WTC11 (cell line): Measurements from ENCODE around the gene VAC14. TPM values are rescaled to one million over a fixed set of nuclear protein-coding genes. Genes with fewer than 3 reads are reported as not detected.
A peak's percentile ranks its signal among the peaks of the same experiment; 100 is the strongest.

Experiments
- ATAC-seq: fragments of 200-7000 bp; cut with Tn5 transposase; 2 replicates; pipeline ENCODE4 v1.10.0; 2021; ENCODE audit warnings: mild to moderate bottlenecking, moderate library complexity
- CTCF ChIA-PET: fragments of 300-600 bp; sonication (Branson Sonifier 250); formaldehyde crosslinking; loops from one replicate; lab custom pipeline; 2021; ENCODE audit warnings: antibody characterized with exemption; lab: Charles Lee
- POLR2A ChIA-PET: fragments of 350-600 bp; sonication (Branson Sonifier 250); formaldehyde crosslinking; loops from one replicate; lab custom pipeline; 2021; ENCODE audit warnings: antibody characterized with exemption; lab: Charles Lee
- DNase-seq: peaks from one replicate; pipeline ENCODE4 v3.0.0; 2021; ENCODE audit warnings: low spot score
- H3K27ac Mint-ChIP-seq: 2 replicates; pipeline ENCODE4 v1.8.0; 2021; ENCODE audit warnings: mixed read lengths
- H3K27me3 Mint-ChIP-seq: 2 replicates; pipeline ENCODE4 v1.8.0; 2021; ENCODE audit warnings: low read depth, mild to moderate bottlenecking, moderate library complexity, mixed read lengths
- H3K36me3 Mint-ChIP-seq: 2 replicates; pipeline ENCODE4 v1.8.0; 2021; ENCODE audit warnings: mixed read lengths
- H3K4me1 Mint-ChIP-seq: 2 replicates; pipeline ENCODE4 v1.8.0; 2022; ENCODE audit warnings: mixed read lengths
- H3K4me3 Mint-ChIP-seq: 2 replicates; pipeline ENCODE4 v1.8.0; 2021; ENCODE audit warnings: mild to moderate bottlenecking, moderate library complexity, mixed read lengths
- H3K9me3 Mint-ChIP-seq: 2 replicates; pipeline ENCODE4 v1.8.0; 2021; ENCODE audit warnings: mixed read lengths
- AR ChIP-seq: fragments of 250-450 bp; sonication (Bioruptor Pico); IDR thresholded peaks from 2 replicates; pipeline ENCODE4 v1.9.0; 2021; ENCODE audit warnings: mild to moderate bottlenecking
- ATF3 ChIP-seq: sonication (generic); formaldehyde crosslinking; conservative IDR thresholded peaks from 2 replicates; pipeline ENCODE4 v1.8.1; 2022; ENCODE audit warnings: mild to moderate bottlenecking, missing genetic modification reagents
- CBFB ChIP-seq: sonication (generic); formaldehyde crosslinking; IDR thresholded peaks from 2 replicates; pipeline ENCODE4 v1.8.1; 2022; ENCODE audit warnings: mild to moderate bottlenecking, low read depth, missing genetic modification reagents
- ELF4 ChIP-seq: sonication (generic); formaldehyde crosslinking; IDR thresholded peaks from 2 replicates; pipeline ENCODE4 v1.8.1; 2022; ENCODE audit warnings: low read depth, mild to moderate bottlenecking, moderate library complexity, missing genetic modification reagents
- ERG ChIP-seq: fragments of 250-450 bp; sonication (Bioruptor Pico); IDR thresholded peaks from 2 replicates; pipeline ENCODE4 v1.8.0; 2021; ENCODE audit warnings: mild to moderate bottlenecking
- ESRRA ChIP-seq: sonication (generic); formaldehyde crosslinking; IDR thresholded peaks from 2 replicates; pipeline ENCODE4 v1.8.1; 2022; ENCODE audit warnings: mild to moderate bottlenecking, missing genetic modification reagents, borderline replicate concordance
- FOXJ3 ChIP-seq: sonication (generic); formaldehyde crosslinking; IDR thresholded peaks from 2 replicates; pipeline ENCODE4 v1.9.0; 2021; ENCODE audit warnings: missing genetic modification reagents, mild to moderate bottlenecking, borderline replicate concordance
- FOXP1 ChIP-seq: sonication (generic); formaldehyde crosslinking; IDR thresholded peaks from 2 replicates; pipeline ENCODE4 v1.8.0; 2022; ENCODE audit warnings: missing genetic modification reagents, mild to moderate bottlenecking, moderate library complexity, borderline replicate concordance
- IRF1 ChIP-seq: sonication (generic); formaldehyde crosslinking; IDR thresholded peaks from 2 replicates; pipeline ENCODE4 v1.8.0; 2023; ENCODE audit warnings: missing genetic modification reagents
- JAZF1 ChIP-seq: fragments of 250-450 bp; sonication (Bioruptor Pico); IDR thresholded peaks from 2 replicates; pipeline ENCODE4 v1.9.0; 2021; ENCODE audit warnings: moderate library complexity, mild to moderate bottlenecking, inconsistent platforms
- MXD4 ChIP-seq: fragments of 250-450 bp; sonication (Bioruptor Pico); IDR thresholded peaks from 2 replicates; pipeline ENCODE4 v1.8.0; 2021; ENCODE audit warnings: mild to moderate bottlenecking, moderate library complexity, borderline replicate concordance
- NR3C1 ChIP-seq: sonication (generic); formaldehyde crosslinking; conservative IDR thresholded peaks from 2 replicates; pipeline ENCODE4 v1.8.1; 2023; ENCODE audit warnings: low read depth, mild to moderate bottlenecking, missing genetic modification reagents
- OVOL2 ChIP-seq: fragments of 250-450 bp; sonication (Bioruptor Pico); IDR thresholded peaks from 2 replicates; pipeline ENCODE4 v1.9.0; 2021; ENCODE audit warnings: mild to moderate bottlenecking, borderline replicate concordance
- RORB ChIP-seq: fragments of 250-450 bp; sonication (Bioruptor Pico); IDR thresholded peaks from 2 replicates; pipeline ENCODE4 v1.9.0; 2021; ENCODE audit warnings: mild to moderate bottlenecking
- TEAD1 ChIP-seq: sonication (generic); formaldehyde crosslinking; IDR thresholded peaks from 2 replicates; pipeline ENCODE4 v1.8.0; 2022; ENCODE audit warnings: mild to moderate bottlenecking, missing genetic modification reagents
- USF1 ChIP-seq: sonication (generic); formaldehyde crosslinking; IDR thresholded peaks from 2 replicates; pipeline ENCODE4 v1.8.0; 2022; ENCODE audit warnings: mild to moderate bottlenecking, missing genetic modification reagents
- ZBTB21 ChIP-seq: sonication (generic); formaldehyde crosslinking; IDR thresholded peaks from 2 replicates; pipeline ENCODE4 v1.8.1; 2023; ENCODE audit warnings: mild to moderate bottlenecking, missing genetic modification reagents, borderline replicate concordance
- ZNF138 ChIP-seq: sonication (generic); formaldehyde crosslinking; conservative IDR thresholded peaks from 2 replicates; pipeline ENCODE4 v1.8.1; 2022; ENCODE audit warnings: mild to moderate bottlenecking, moderate library complexity, missing genetic modification reagents
- ZNF219 ChIP-seq: sonication (generic); formaldehyde crosslinking; IDR thresholded peaks from 2 replicates; pipeline ENCODE4 v1.8.0; 2023; ENCODE audit warnings: missing genetic modification reagents, mild to moderate bottlenecking, borderline replicate concordance
- ZNF263 ChIP-seq: sonication (generic); formaldehyde crosslinking; IDR thresholded peaks from 2 replicates; pipeline ENCODE4 v1.8.1; 2022; ENCODE audit warnings: low read depth, mild to moderate bottlenecking, moderate library complexity, missing genetic modification reagents
- ZNF281 ChIP-seq: sonication (generic); formaldehyde crosslinking; IDR thresholded peaks from 2 replicates; pipeline ENCODE4 v1.8.0; 2023; ENCODE audit warnings: mild to moderate bottlenecking, missing genetic modification reagents
- ZNF425 ChIP-seq: fragments of 250-450 bp; sonication (Bioruptor Pico); conservative IDR thresholded peaks from 2 replicates; pipeline ENCODE4 v1.9.0; 2021; ENCODE audit warnings: mild to moderate bottlenecking
- ZNF671 ChIP-seq: fragments of 250-450 bp; sonication (Bioruptor Pico); IDR thresholded peaks from 2 replicates; pipeline ENCODE4 v1.8.0; 2021; ENCODE audit warnings: mild to moderate bottlenecking
- total RNA-seq: library from RNA; stranded (reverse); gene quantifications from 3 replicates; pipeline ENCODE4 v1.2.3, GENCODE V29; 2021

Gene VAC14
- total RNA-seq, 1 experiment from 2014 or later = 60.1 TPM

GRCh38 chr16:70721202-70721963, 79.6 kb downstream of the VAC14 start:
- peak overlapping the region; percentile 14; the same call in 1 of the 2 replicates for H3K27ac Mint-ChIP-seq
- CTCF ChIA-PET = no interaction called here
- DNase-seq = no peak
- no peaks in the 10 kb centered on the region for H3K27me3 Mint-ChIP-seq
- TF ChIP-seq IRF1 (CRISPR knock-in tag) (no peak), NR3C1 (CRISPR knock-in tag) (no peak), ZNF671 (CRISPR knock-in tag) (no peak), ERG (CRISPR knock-in tag) (no peak), FOXP1 (CRISPR knock-in tag) (no peak), ZBTB21 (CRISPR knock-in tag) (no peak), CBFB (CRISPR knock-in tag) (no peak), ZNF425 (CRISPR knock-in tag) (no peak), OVOL2 (CRISPR knock-in tag) (no peak), ELF4 (CRISPR knock-in tag) (no peak), ZNF281 (CRISPR knock-in tag) (no peak), MXD4 (CRISPR knock-in tag) (no peak), ZNF138 (no peak), ZNF219 (CRISPR knock-in tag) (no peak)
- TF ChIP-seq, all 79 proteins: peak for 0
- POLR2A ChIA-PET = no interaction called here
- Mint-ChIP-seq H3K4me1 (peaks cover 5% of the 10 kb centered on the region), H3K36me3 (peaks cover 22% of the 10 kb centered on the region), H3K4me3 (no peak overlapping the region), H3K9me3 (peaks cover 15% of the 10 kb centered on the region)
- ATAC-seq = no peak

- peak overlapping the region; percentile 14; the same call in 1 of the 2 replicates for H3K27ac Mint-ChIP-seq
- no peaks in the 10 kb centered on the region for H3K27me3 Mint-ChIP-seq
- peaks cover 8% of the 10 kb centered on the region for H3K4me1 Mint-ChIP-seq
- POLR2A ChIA-PET = no interaction called here
- no peak for ATAC-seq
- H3K4me3 Mint-ChIP-seq = no peak overlapping the region
- CTCF ChIA-PET = no interaction called here
- H3K9me3 Mint-ChIP-seq = peaks cover 15% of the 10 kb centered on the region
- no peak for DNase-seq
- H3K36me3 Mint-ChIP-seq = peaks cover 22% of the 10 kb centered on the region
- TF ChIP-seq AR (CRISPR knock-in tag) (no peak), FOXJ3 (CRISPR knock-in tag) (no peak), CBFB (CRISPR knock-in tag) (no peak), ZNF263 (CRISPR knock-in tag) (no peak), RORB (CRISPR knock-in tag) (no peak), USF1 (CRISPR knock-in tag) (no peak), ESRRA (CRISPR knock-in tag) (no peak), JAZF1 (CRISPR knock-in tag) (no peak), TEAD1 (CRISPR knock-in tag) (no peak), ATF3 (CRISPR knock-in tag) (no peak)
Observed at GRCh38 chr16:70720425-70721201, 80.3 kb downstream of the VAC14 start.
